ENCODE measurements around the gene ZNF200. TPM values are rescaled to one million over a fixed set of nuclear protein-coding genes. Genes with fewer than 3 reads are reported as not detected.
A peak's percentile ranks its signal among the peaks of the same experiment; 100 is the strongest.

The ZNF200 gene
- total RNA-seq, 2 experiments from 2014 or later, result 12.2 to 12.8 TPM

DNA sequence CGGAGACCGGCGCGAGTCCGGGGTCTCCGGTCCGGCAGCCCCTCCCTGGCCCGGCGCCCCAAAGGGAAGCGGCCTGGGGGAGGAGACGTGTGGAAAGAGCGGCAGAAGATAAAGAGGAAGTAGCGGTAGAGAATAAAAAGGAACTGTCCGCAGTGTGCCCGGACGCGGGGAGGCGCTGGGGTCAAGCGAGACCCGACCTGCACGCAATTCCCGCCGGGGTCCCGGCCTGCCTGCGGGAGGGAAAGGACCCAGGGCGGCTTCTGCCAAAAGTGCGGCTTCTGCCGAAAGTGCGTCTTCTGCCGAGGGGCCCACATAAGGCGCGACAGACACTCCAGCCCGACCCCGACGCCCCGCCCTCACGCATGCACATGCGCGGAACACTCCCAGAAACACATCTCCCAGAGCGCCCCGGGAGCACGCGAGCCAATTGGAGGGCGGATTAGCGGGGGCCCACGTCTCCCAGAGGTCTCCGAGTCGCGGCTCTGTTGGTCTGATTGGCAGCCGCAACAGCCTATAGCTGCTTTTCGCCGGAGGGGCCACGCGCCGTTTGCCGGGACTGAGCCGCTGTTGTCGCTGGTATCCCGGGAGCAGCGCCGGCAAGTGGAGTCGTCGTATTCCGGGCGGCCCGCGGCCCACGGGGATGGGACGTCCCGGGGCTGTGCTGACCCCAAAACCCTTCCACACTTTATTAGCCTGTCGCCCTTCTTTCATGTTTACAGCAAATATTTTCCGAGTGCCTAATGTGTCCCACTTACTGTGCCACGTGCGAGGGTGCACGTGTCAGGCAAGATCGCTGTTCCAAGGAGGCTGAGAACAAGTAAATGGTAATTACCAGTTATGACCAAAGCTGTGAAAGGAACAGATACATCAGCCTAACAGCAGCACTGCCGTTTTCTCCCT, 29.4 kb upstream of the ZNF200 start:
- H3K27ac Mint-ChIP-seq, result peak overlapping the region; percentile 97
- peaks cover 36% of the 10 kb centered on the region for H3K36me3 Mint-ChIP-seq
- peak; percentile 100 for DNase-seq
- peak overlapping the region; percentile 90 for H3K4me3 Mint-ChIP-seq
- no peaks in the 10 kb centered on the region for H3K27me3 Mint-ChIP-seq
- H3K9me3 Mint-ChIP-seq, result peaks cover 7% of the 10 kb centered on the region
- peaks cover 30% of the 10 kb centered on the region for H3K4me1 Mint-ChIP-seq

- Mint-ChIP-seq H3K9me3 (peaks cover 7% of the 10 kb centered on the region), H3K27me3 (no peaks in the 10 kb centered on the region), H3K4me1 (peaks cover 30% of the 10 kb centered on the region), H3K27ac (peak overlapping the region; percentile 97), H3K4me3 (peak overlapping the region; percentile 90), H3K36me3 (peaks cover 23% of the 10 kb centered on the region)
- DNase-seq, result no peak
Measured at GRCh38 chr16:3262517-3262916, 27.6 kb upstream of the ZNF200 start.

DNA sequence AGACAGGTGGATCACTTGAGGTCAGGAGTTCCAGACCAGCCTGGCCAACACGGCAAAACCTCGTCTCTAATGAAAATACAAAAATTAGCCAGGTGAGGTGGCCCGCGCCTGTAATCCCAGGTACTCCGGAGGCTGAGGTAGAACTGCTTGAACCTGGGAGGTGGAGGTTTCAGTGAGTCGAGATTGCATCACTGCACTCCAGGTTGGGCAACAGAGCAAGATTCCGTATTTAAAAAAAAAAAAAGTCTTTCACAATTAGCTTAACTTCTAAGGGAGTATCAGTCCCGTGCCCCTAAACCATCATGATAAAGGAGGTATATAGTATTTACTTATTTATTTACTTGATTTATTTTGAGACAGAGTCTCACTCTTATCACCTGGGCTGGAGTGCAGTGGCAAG, 24.9 kb upstream of the ZNF200 start:
- DNase-seq, result no peak
- Mint-ChIP-seq H3K27ac (no peak overlapping the region), H3K27me3 (peaks cover 3% of the 10 kb centered on the region), H3K36me3 (peaks cover 4% of the 10 kb centered on the region), H3K9me3 (peaks cover 2% of the 10 kb centered on the region), H3K4me3 (no peak overlapping the region), H3K4me1 (peaks cover 12% of the 10 kb centered on the region)

- no peak overlapping the region for H3K27ac Mint-ChIP-seq
- H3K9me3 Mint-ChIP-seq, result no peaks in the 10 kb centered on the region
- DNase-seq, result no peak
- no peaks in the 10 kb centered on the region for H3K36me3 Mint-ChIP-seq
- H3K27me3 Mint-ChIP-seq, result peaks cover 6% of the 10 kb centered on the region
- H3K4me3 Mint-ChIP-seq, result no peak overlapping the region
- H3K4me1 Mint-ChIP-seq, result no peaks in the 10 kb centered on the region
Measured at GRCh38 chr16:3256866-3257465, 22.0 kb upstream of the ZNF200 start.

DNA sequence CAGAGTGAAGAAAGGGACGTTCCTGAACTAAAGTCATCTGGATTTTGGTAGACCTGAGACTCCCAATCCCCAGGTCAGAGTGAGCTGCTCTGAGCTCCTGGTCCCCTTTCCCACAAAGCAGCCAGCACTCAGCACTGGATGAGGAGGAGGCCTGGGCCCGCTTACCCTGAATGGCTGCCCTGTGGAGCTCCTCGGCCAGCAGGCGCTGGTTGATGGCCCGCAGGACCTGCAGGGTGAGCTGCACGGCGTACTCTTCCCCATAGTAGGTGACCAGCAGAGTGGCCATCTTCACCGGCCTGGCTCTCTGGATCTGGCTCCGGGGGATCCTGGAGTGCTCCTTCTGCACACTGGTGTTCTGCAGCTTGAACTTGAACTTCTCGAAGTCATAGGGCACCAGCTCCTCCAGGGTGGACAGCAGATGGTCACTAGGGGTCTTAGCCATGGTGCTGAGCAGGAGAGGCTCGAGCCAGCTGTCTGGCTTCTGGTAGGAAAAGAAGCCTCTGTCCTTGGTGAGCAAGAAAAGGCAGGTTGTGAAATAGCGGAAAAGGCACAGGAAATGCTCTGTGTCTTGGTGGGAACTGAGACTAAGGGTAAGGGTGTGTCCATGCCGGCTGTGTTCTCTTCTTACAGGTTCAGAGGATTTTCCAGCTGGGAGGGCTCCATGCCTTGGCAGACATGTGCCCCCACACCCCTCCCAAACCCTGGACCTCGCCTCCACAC, 21.3 kb upstream of the ZNF200 start, which contains the start of gene MEFV:
Gene MEFV (minus strand): TSS at position 488 of the 720 bp plus-strand sequence. CDS start 46 bp downstream, at position 442.
- H3K4me3 Mint-ChIP-seq, result no peak within 1 kb of the TSS
- H3K4me1 Mint-ChIP-seq, result no peaks in the 10 kb centered on the region
- H3K36me3 Mint-ChIP-seq, result no peaks in the 10 kb centered on the region
- H3K27me3 Mint-ChIP-seq, result peaks cover 6% of the 10 kb centered on the region
- DNase-seq, result no peak
- no peak within 1 kb of the TSS for H3K27ac Mint-ChIP-seq
- H3K9me3 Mint-ChIP-seq, result no peaks in the 10 kb centered on the region

DNA sequence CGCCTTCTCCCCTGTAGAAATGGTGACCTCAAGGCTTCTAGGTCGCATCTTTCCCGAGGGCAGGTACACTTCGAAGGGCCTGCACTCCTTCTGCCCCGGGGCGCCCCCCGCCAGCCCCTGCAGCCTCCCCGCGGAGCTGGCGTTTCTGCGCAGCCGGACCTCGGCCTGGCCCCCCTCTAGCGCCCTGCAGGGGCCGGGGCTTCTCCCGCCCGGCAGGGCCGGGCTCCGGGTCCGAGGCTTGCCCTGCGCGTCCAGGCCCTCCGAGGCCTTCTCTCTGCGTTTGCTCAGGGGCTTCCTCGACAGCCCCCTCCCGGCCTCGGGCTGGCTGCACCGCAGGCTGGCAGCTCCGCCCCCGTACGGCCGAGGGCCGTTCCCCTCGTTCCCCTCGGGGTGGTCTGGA, 19.4 kb upstream of the ZNF200 start:
- no peak overlapping the region for H3K4me3 Mint-ChIP-seq
- H3K27ac Mint-ChIP-seq, result no peak overlapping the region
- no peaks in the 10 kb centered on the region for H3K9me3 Mint-ChIP-seq
- no peaks in the 10 kb centered on the region for H3K4me1 Mint-ChIP-seq
- H3K36me3 Mint-ChIP-seq, result no peaks in the 10 kb centered on the region
- no peak for DNase-seq
- peaks cover 6% of the 10 kb centered on the region for H3K27me3 Mint-ChIP-seq

DNA sequence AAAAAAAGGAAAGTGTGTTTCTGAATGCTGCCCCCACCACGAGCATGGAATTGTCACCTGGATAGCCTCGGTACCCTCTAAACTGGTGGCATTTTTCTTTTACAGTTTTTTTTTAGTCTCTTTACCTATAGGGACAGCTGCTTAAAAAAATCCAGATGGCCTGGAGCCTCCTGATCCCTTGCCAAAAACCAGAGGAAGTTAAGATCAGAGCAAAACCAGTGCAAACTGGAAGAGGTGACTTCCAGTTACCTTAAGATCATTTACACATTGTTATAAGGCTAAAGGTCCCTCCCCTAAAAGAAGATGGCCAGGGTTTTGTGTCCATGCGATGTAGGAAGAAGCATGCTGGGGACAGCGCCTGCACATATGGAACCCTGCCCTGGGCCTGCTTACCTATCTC, 18.0 kb upstream of the ZNF200 start:
- Mint-ChIP-seq H3K4me1 (no peaks in the 10 kb centered on the region), H3K27ac (no peak overlapping the region), H3K9me3 (no peaks in the 10 kb centered on the region), H3K27me3 (peaks cover 6% of the 10 kb centered on the region), H3K36me3 (no peaks in the 10 kb centered on the region), H3K4me3 (no peak overlapping the region)
- DNase-seq, result no peak

DNA sequence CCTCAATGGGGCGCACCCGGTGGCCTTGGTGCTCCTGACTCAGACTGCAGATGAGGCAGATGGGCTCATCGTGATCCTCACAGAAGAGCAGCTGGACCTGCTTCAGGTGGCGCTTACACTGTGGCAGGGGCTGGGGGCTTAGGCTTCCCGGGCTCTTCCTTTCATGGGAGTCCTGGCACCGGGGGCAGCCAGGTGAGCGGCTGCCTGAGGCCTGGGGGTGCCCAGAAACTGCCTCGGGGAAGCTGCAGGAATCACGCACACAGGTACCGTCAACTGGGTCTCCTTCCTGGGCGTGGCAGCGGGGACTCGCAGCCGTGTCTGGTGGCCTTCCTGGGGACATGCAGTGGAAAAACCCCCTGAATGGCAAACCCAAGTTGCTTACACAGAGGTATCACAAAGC, 14.5 kb upstream of the ZNF200 start:
- no peaks in the 10 kb centered on the region for H3K4me1 Mint-ChIP-seq
- no peaks in the 10 kb centered on the region for H3K36me3 Mint-ChIP-seq
- no peaks in the 10 kb centered on the region for H3K27me3 Mint-ChIP-seq
- H3K4me3 Mint-ChIP-seq, result no peak overlapping the region
- no peaks in the 10 kb centered on the region for H3K9me3 Mint-ChIP-seq
- no peak for DNase-seq
- H3K27ac Mint-ChIP-seq, result no peak overlapping the region

DNA sequence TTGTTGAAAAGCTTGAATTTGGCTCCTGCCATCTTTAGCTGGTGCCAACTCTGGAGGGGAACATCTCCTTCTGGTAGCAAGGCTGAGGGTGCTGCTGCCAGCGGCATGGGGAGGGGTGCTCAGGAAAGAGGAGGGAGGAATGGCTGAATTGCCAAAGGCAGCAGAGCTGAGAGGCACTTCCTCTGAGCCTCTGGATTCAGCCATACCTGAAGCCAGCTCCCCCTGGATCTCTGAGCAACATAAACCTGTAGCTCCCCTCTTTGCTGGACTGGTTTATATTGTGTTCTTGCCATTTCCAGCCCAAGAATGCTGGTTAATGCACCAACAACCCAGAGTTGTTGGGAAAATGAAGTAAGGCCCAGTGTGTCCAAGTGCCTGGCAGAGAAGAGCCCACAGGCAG, 14.1 kb upstream of the ZNF200 start:
- no peak for DNase-seq
- H3K4me1 Mint-ChIP-seq, result no peaks in the 10 kb centered on the region
- no peak overlapping the region for H3K4me3 Mint-ChIP-seq
- H3K27me3 Mint-ChIP-seq, result no peaks in the 10 kb centered on the region
- H3K9me3 Mint-ChIP-seq, result no peaks in the 10 kb centered on the region
- no peak overlapping the region for H3K27ac Mint-ChIP-seq
- H3K36me3 Mint-ChIP-seq, result no peaks in the 10 kb centered on the region

DNA sequence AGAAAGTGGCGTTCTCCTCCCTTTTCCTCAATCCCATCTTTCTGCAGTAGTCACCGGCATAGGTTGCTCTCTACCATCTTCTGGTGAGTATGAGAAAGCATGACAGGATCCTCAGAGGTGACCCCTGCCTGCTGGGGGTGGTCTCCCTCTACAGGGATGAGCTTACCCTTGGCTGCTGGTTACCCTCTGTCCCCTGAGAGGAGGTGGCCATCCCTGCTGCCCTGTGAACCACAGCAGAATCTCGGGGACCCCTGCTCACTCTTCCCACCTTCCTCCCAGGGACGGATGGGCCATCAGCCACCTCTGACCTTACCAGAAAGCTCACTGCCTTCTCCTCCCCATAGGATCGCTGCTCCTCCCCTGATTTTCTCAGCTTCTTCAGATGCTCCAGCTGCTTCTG, 13.6 kb upstream of the ZNF200 start:
- H3K4me3 Mint-ChIP-seq, result no peak overlapping the region
- H3K27me3 Mint-ChIP-seq, result no peaks in the 10 kb centered on the region
- no peaks in the 10 kb centered on the region for H3K9me3 Mint-ChIP-seq
- H3K36me3 Mint-ChIP-seq, result no peaks in the 10 kb centered on the region
- no peak overlapping the region for H3K27ac Mint-ChIP-seq
- no peak for DNase-seq
- no peaks in the 10 kb centered on the region for H3K4me1 Mint-ChIP-seq

DNA sequence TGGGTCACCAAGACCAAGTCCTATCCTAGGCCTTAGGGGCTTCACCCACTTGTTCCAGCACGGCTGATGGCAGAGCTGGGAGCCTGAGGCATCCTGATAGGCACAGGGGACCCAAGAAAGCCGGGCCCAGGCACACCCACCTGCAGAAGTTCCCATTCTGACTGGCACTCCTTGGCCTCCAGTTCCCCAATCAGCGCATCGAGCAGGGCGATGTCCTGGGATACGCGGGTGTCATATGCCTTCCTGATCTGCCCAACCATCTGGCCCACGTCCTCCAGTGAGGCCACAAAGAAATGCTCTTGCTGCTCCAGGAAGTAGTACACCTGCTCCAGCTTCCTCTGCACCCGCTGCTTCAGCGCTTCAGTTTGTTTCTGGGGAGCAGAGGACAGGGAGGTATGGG, 11.9 kb upstream of the ZNF200 start:
- Mint-ChIP-seq H3K4me1 (no peaks in the 10 kb centered on the region), H3K27me3 (peaks cover 6% of the 10 kb centered on the region), H3K4me3 (no peak overlapping the region), H3K9me3 (no peaks in the 10 kb centered on the region), H3K27ac (no peak overlapping the region), H3K36me3 (no peaks in the 10 kb centered on the region)
- DNase-seq, result no peak

DNA sequence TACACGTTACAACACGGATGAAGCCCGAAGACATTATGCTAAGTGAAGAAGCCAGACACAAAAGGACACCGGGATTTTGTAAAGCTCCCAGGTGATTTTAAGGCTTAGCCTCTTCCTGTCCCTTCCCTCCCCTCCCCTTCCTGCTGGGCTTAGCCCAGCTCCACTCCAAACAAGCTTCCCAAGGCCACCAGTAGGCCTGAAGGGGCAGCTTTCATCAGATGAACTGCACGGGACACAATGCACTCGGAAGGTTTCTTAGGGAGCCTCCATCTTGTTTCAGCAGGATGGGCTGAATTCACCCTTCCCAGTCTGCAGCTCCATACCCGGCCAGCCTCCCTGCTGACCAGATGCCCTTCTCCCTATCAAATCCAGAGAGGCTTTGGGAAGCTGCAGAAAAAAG, 11.0 kb upstream of the ZNF200 start:
- Mint-ChIP-seq H3K36me3 (no peaks in the 10 kb centered on the region), H3K9me3 (no peaks in the 10 kb centered on the region), H3K27me3 (peaks cover 6% of the 10 kb centered on the region), H3K4me1 (no peaks in the 10 kb centered on the region), H3K4me3 (no peak overlapping the region), H3K27ac (no peak overlapping the region)
- no peak for DNase-seq

- peak; percentile 16 for DNase-seq
- no peak overlapping the region for H3K27ac Mint-ChIP-seq
- H3K36me3 Mint-ChIP-seq, result no peaks in the 10 kb centered on the region
- H3K4me3 Mint-ChIP-seq, result no peak overlapping the region
- H3K4me1 Mint-ChIP-seq, result no peaks in the 10 kb centered on the region
- H3K9me3 Mint-ChIP-seq, result no peaks in the 10 kb centered on the region
- H3K27me3 Mint-ChIP-seq, result peaks cover 6% of the 10 kb centered on the region
Measured at GRCh38 chr16:3243882-3244281, 8.9 kb upstream of the ZNF200 start.

- no peaks in the 10 kb centered on the region for H3K4me1 Mint-ChIP-seq
- H3K4me3 Mint-ChIP-seq, result no peak overlapping the region
- no peaks in the 10 kb centered on the region for H3K9me3 Mint-ChIP-seq
- H3K27ac Mint-ChIP-seq, result no peak overlapping the region
- no peaks in the 10 kb centered on the region for H3K36me3 Mint-ChIP-seq
- no peak for DNase-seq
- peaks cover 6% of the 10 kb centered on the region for H3K27me3 Mint-ChIP-seq
Measured at GRCh38 chr16:3242709-3243108, 7.8 kb upstream of the ZNF200 start.

- Mint-ChIP-seq H3K4me3 (no peak overlapping the region), H3K36me3 (no peaks in the 10 kb centered on the region), H3K4me1 (no peaks in the 10 kb centered on the region), H3K27ac (no peak overlapping the region), H3K27me3 (peaks cover 6% of the 10 kb centered on the region), H3K9me3 (no peaks in the 10 kb centered on the region)
- no peak for DNase-seq
Measured at GRCh38 chr16:3241761-3242160, 6.8 kb upstream of the ZNF200 start.

Data from activated naive CD8-positive, alpha-beta T cell treated with anti-CD3 and anti-CD28 coated beads for 36 hours (primary cell).